Measurements from ENCODE around the gene FBXL13.

GRCh38 chr7:102810916-102811315, 263.7 kb downstream of the FBXL13 start:
- no peak for TF ChIP-seq POLR2AphosphoS5 (IDR thresholded peaks at IDR 0.05)
- TF ChIP-seq EP300 (IDR thresholded peaks at IDR 0.05): no peak
- no peak for TF ChIP-seq CTCF (IDR thresholded peaks at IDR 0.05)
